K562 (cell line): ENCODE data around the gene TMEM214. TPM values are rescaled to one million over a fixed set of nuclear protein-coding genes. Genes with fewer than 3 reads are reported as not detected.
A peak's percentile ranks its signal among the peaks of the same experiment; 100 is the strongest.

Experiments used
- ATAC-seq: fragments of 200-7000 bp; cut with Tn5 transposase; 3 replicates; pipeline ENCODE4 v1.9.1; 2020; ENCODE audit warnings: moderate library complexity
- BruUV-seq: library from RNA; stranded (reverse); fragments of 400-500 nt; replicated peaks from 2 replicates; lab custom pipeline; 2021; lab: Mats Ljungman, UMichigan
- CTCF ChIA-PET: fragments of 300-600 bp; formaldehyde crosslinking; extraction: SDS; loops from one replicate; lab custom pipeline; 2021; ENCODE audit warnings: low intra/inter-chr PET ratio; lab: Yijun Ruan, JAX
- POLR2A ChIA-PET: fragments of 300-600, 350-650 bp; sonication (Branson Sonifier 250); formaldehyde crosslinking; extraction: SDS; loops from one replicate; lab custom pipeline; 2021; ENCODE audit warnings: antibody characterized with exemption, inconsistent platforms; lab: Yijun Ruan, JAX
- DNase-seq, 4 experiments: peaks; one replicate each; pipeline versions ENCODE4 v3.0.0 to v3.0.0-alpha.2; 2011 to 2018; ENCODE audit warnings: low spot score in 3 of 4, mixed read lengths in 3 of 4; ENCODE audit errors: extremely low read depth in 1 of 4
- FAIRE-seq: peaks from 2 replicates; lab custom pipeline; 2011; peaks lifted over from hg19 to GRCh38; lab: Jason Lieb, UNC
- H2AFZ ChIP-seq: 2 replicates; pipeline ENCODE4 v1.6.0; 2011; ENCODE audit warnings: low read depth, low read length, control low read depth, inconsistent platforms
- H3K27ac ChIP-seq: fragments of 200-600 bp; 3 replicates; pipeline ENCODE4 v1.8.0; 2011; ENCODE audit warnings: low read depth, mild to moderate bottlenecking, control low read depth, inconsistent platforms, low read length, moderate library complexity, mixed read lengths; ENCODE audit errors: extremely low read depth
- H3K27me3 ChIP-seq, 2 experiments: fragments of 300-600 bp in 1 of 2; 2 replicates in 1 of 2; 3 replicates in 1 of 2; pipeline versions ENCODE4 v1.6.0 to v1.8.0; 2011; ENCODE audit warnings: inconsistent platforms in 2 of 2, low read length in 2 of 2, mild to moderate bottlenecking in 1 of 2, mixed read lengths in 1 of 2, moderate library complexity in 1 of 2; ENCODE audit not compliant: control insufficient read depth in 2 of 2, insufficient read depth in 2 of 2
- H3K36me3 ChIP-seq: fragments of 300-600 bp; 3 replicates; pipeline ENCODE4 v1.8.0; 2011; ENCODE audit warnings: mild to moderate bottlenecking, low read length, inconsistent platforms; ENCODE audit not compliant: control insufficient read depth, insufficient read depth
- H3K4me1 ChIP-seq, 2 experiments: fragments of 200-600 bp in 1 of 2; replicated peaks in 1 of 2; 2 replicates in 1 of 2; 3 replicates in 1 of 2; pipeline versions ENCODE4 v1.5.1 to v1.8.0; 2011; ENCODE audit warnings: inconsistent platforms in 2 of 2, low read length in 2 of 2, mild to moderate bottlenecking in 1 of 2, mixed read lengths in 1 of 2, moderate library complexity in 1 of 2; ENCODE audit not compliant: control insufficient read depth in 2 of 2, insufficient read depth in 2 of 2
- H3K4me2 ChIP-seq: 2 replicates; pipeline ENCODE4 v1.6.1; 2011; ENCODE audit warnings: low read length, control low read depth, inconsistent platforms, mixed read lengths; ENCODE audit not compliant: insufficient read depth
- H3K4me3 ChIP-seq: fragments of 200-600 bp; sonication (generic), shearing (Covaris generic); 2 replicates; pipeline ENCODE4 v1.5.1; 2016; ENCODE audit warnings: control low read depth, inconsistent platforms
- H3K79me2 ChIP-seq: fragments of 200-600 bp; 3 replicates; pipeline ENCODE4 v1.8.0; 2011; ENCODE audit warnings: low read length, inconsistent platforms; ENCODE audit not compliant: control insufficient read depth, insufficient read depth
- H3K9ac ChIP-seq, 2 experiments: 2 replicates each; pipeline versions ENCODE4 v1.6.0 to v1.6.1; 2011; ENCODE audit warnings: low read depth in 2 of 2, low read length in 2 of 2, control low read depth in 1 of 2, inconsistent platforms in 1 of 2, mild to moderate bottlenecking in 1 of 2, mixed read lengths in 1 of 2; ENCODE audit not compliant: insufficient read depth in 1 of 2
- H3K9me1 ChIP-seq: one replicate; pipeline ENCODE4 v1.6.0; 2011; ENCODE audit warnings: inconsistent platforms, mild to moderate bottlenecking, low read length, moderate library complexity; ENCODE audit not compliant: control insufficient read depth, insufficient read depth
- H3K9me3 ChIP-seq: replicated peaks from 2 replicates; pipeline ENCODE4 v1.5.1; 2011; ENCODE audit warnings: low read depth, low read length, inconsistent platforms; ENCODE audit not compliant: control insufficient read depth, insufficient read depth
- H4K20me1 ChIP-seq: replicated peaks from 2 replicates; pipeline ENCODE4 v1.6.1; 2011; ENCODE audit warnings: low read length, inconsistent platforms, mixed read lengths; ENCODE audit not compliant: control insufficient read depth, insufficient read depth
- GABPB1 ChIP-seq: sonication (generic); formaldehyde crosslinking; IDR thresholded peaks from 2 replicates; pipeline ENCODE4 v1.8.0; 2022; ENCODE audit warnings: mild to moderate bottlenecking, missing genetic modification reagents
- MEF2D ChIP-seq: conservative IDR thresholded peaks from 2 replicates; pipeline ENCODE4 v1.6.1; 2016; ENCODE audit warnings: low read depth, missing genetic modification characterization, missing compliant biosample characterization
- STAT5B ChIP-seq: fragments of 250-450 bp; sonication (Bioruptor Pico); IDR thresholded peaks from 2 replicates; pipeline ENCODE4 v1.8.0; 2021; ENCODE audit warnings: mild to moderate bottlenecking, inconsistent platforms
- ZNF23 ChIP-seq: fragments of 250-450 bp; sonication (Bioruptor Pico); IDR thresholded peaks from 2 replicates; pipeline ENCODE4 v1.4.0; 2020; ENCODE audit warnings: mild to moderate bottlenecking
- ZNF699 ChIP-seq: fragments of 250-450 bp; sonication (Bioruptor Pico); IDR thresholded peaks from 2 replicates; pipeline ENCODE4 v1.8.0; 2021; ENCODE audit warnings: mild to moderate bottlenecking, moderate library complexity; ENCODE audit not compliant: insufficient replicate concordance
- WGBS: fragments of 100-300 bp; shearing (Covaris generic); methylation state at CpG from one replicate; pipeline ENCODE4 v1.1.6; 2016; ENCODE audit warnings: low coverage, mixed read lengths; ENCODE audit not compliant: insufficient coverage; ENCODE audit errors: missing lambda C conversion rate; 5-methylcytosine and 5-hydroxymethylcytosine counted together
- in situ Hi-C: fragments of 300-500 bp; cut with MboI; formaldehyde crosslinking; loops from 4 replicates; pipeline ENCODE4 v1.15.0; 2018; ENCODE audit warnings: inconsistent platforms, mixed read lengths
- intact Hi-C: fragments of 100-400 bp; cut with micrococcal nuclease; formaldehyde crosslinking; loops from 2 replicates; pipeline ENCODE4 v1.14.2; 2022
- polyA plus RNA-seq, 8 experiments: library from polyadenylated mRNA; depleted of rRNA in 4 of 8; stranded (reverse) in 5 of 8; unstranded in 3 of 8; fragments of >200 nt; fragmentation: Nextera tagmentation in 2 of 8; fragmentation: Illumina TruSeq in 1 of 8; extraction: Ambion mirVana in 2 of 8; extraction: Trizol in 1 of 8; gene quantifications; 2 replicates each; pipeline versions ENCODE4 v1.2.1 to v1.2.3, GENCODE V29; 2011 to 2014; ENCODE audit warnings: inconsistent platforms in 1 of 8, missing spikeins in 1 of 8
- total RNA-seq, 7 experiments: library from RNA; depleted of rRNA in 6 of 7; stranded (reverse); fragments of >200 nt in 6 of 7; fragmentation: Illumina TruSeq in 2 of 7; extraction: Trizol in 2 of 7; gene quantifications; 2 replicates each; pipeline versions ENCODE4 v1.2.1 to v1.2.3, GENCODE V29; 2011 to 2021; ENCODE audit warnings: low replicate concordance in 1 of 7
- TF ChIP-seq, protein P1 (sequence below): fragments of 450-650 bp; IDR thresholded peaks from 2 replicates; pipeline ENCODE4 v1.6.1; 2017; ENCODE audit warnings: antibody characterized with exemption
- TF ChIP-seq, protein P2 (sequence below): fragments of 250-450 bp; sonication (Bioruptor Pico); IDR thresholded peaks from 2 replicates; pipeline ENCODE4 v1.9.0; 2021; ENCODE audit warnings: mild to moderate bottlenecking
- TF ChIP-seq, protein P3 (sequence below): fragments of 250-450 bp; sonication (Bioruptor Pico); IDR thresholded peaks from 2 replicates; pipeline ENCODE4 v1.4.0; 2020; ENCODE audit warnings: mild to moderate bottlenecking, moderate library complexity
- TF ChIP-seq, protein P4 (sequence below): fragments of 250-450 bp; sonication (Bioruptor Pico); IDR thresholded peaks from 2 replicates; pipeline ENCODE4 v1.5.0; 2022; ENCODE audit warnings: mild to moderate bottlenecking

The TMEM214 gene
- total and polyA plus RNA-seq, 9 of the 15 experiments (the other 6 are each of a cell fraction or from before 2014, with no cell fraction given), result 11.4 to 81.4 (median 44.1) TPM

DNA sequence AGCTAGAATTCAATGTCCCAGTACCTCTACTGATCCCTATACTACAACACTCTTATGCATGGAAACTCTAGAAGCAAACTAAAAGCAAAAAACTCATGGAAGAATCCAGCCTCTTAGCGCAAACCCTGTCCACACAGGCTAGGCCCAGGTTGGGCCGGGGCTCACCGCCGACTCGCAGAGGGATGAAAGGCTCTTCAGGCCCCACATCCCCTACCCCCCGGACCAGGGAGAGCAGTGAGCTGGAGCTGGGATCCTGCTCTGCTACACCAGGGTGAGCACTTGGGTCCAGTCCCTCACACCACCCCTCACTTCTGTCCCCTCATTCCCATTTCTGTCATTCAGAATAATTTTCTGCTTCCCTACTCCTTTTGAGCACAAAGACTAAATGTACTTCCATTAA, 36.7 kb downstream of the TMEM214 start (continued):
- TF ChIP-seq STAT5B, result no peak

DNA sequence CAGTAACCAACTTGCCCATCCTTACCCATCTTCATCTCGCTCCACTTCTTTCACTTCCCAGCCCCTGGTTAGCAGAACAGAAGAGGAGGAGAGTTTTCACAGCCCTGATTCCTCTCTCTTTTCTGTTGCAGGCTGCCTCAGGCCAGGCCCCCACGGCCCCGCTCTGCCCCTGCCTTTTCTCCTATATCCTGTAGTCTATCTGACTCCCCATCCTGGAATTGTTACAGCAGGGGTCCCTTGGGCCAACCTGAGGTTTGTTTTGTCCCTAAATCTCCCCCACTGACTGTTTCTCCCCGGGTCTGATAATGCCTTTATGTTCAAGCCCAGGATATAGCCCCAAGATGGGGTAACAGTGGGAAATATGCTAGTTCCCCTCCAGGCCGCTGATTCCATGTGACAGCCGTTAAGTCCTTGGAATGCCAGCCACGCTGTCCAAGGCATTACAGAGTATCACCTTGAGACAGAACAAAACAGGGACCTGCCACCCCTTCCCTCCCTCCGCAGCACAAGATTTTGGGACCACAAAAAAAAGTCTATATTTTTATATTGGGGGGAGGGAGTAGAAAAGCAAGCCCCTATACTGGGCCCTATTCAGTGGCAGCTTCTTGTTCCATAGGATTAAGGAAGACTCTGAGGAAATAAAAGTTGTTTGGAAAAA, 37.3 kb downstream of the TMEM214 start:
- BruUV-seq, result no TSS peak
- Histone ChIP-seq H3K4me1 (peaks cover 36 to 37% of the 10 kb centered on the region in 2 experiments), H3K9ac (peak overlapping the region; percentile 90 to 99), H2AFZ (no peak overlapping the region), H3K79me2 (peaks cover 29% of the 10 kb centered on the region), H3K27me3 (no peaks in the 10 kb centered on the region), H4K20me1 (no peaks in the 10 kb centered on the region), H3K9me3 (no peaks in the 10 kb centered on the region), H3K36me3 (peaks cover 47% of the 10 kb centered on the region), H3K9me1 (no peaks in the 10 kb centered on the region), H3K4me3 (peak overlapping the region; percentile 82), H3K4me2 (peak overlapping the region; percentile 98), H3K27ac (peak overlapping the region; percentile 86; the same call in 2 of the 3 replicates)
- POLR2A ChIA-PET, result interaction anchor here (9.0 kb wide), 1 partner anchor 15 kb away, joined by 112 read pairs; the partner anchor contains the start of gene AGBL5
- in situ Hi-C loops, result no loop called here
- intact Hi-C loops, result no loop called here
- WGBS, result 83% methylated on average over 8 of the region's 8 CpGs
- ATAC-seq, result no peak
- TF ChIP-seq ZNF699 (CRISPR knock-in tag) (no peak), ZNF23 (CRISPR knock-in tag) (no peak), GABPB1 (CRISPR knock-in tag) (no peak), MEF2D (tag) (no peak)
- TF ChIP-seq, protein P1, sequence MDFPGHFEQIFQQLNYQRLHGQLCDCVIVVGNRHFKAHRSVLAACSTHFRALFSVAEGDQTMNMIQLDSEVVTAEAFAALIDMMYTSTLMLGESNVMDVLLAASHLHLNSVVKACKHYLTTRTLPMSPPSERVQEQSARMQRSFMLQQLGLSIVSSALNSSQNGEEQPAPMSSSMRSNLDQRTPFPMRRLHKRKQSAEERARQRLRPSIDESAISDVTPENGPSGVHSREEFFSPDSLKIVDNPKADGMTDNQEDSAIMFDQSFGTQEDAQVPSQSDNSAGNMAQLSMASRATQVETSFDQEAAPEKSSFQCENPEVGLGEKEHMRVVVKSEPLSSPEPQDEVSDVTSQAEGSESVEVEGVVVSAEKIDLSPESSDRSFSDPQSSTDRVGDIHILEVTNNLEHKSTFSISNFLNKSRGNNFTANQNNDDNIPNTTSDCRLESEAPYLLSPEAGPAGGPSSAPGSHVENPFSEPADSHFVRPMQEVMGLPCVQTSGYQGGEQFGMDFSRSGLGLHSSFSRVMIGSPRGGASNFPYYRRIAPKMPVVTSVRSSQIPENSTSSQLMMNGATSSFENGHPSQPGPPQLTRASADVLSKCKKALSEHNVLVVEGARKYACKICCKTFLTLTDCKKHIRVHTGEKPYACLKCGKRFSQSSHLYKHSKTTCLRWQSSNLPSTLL, result no peak
- TF ChIP-seq, protein P2, sequence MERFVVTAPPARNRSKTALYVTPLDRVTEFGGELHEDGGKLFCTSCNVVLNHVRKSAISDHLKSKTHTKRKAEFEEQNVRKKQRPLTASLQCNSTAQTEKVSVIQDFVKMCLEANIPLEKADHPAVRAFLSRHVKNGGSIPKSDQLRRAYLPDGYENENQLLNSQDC (CRISPR knock-in tag), result no peak
- TF ChIP-seq, protein P3, sequence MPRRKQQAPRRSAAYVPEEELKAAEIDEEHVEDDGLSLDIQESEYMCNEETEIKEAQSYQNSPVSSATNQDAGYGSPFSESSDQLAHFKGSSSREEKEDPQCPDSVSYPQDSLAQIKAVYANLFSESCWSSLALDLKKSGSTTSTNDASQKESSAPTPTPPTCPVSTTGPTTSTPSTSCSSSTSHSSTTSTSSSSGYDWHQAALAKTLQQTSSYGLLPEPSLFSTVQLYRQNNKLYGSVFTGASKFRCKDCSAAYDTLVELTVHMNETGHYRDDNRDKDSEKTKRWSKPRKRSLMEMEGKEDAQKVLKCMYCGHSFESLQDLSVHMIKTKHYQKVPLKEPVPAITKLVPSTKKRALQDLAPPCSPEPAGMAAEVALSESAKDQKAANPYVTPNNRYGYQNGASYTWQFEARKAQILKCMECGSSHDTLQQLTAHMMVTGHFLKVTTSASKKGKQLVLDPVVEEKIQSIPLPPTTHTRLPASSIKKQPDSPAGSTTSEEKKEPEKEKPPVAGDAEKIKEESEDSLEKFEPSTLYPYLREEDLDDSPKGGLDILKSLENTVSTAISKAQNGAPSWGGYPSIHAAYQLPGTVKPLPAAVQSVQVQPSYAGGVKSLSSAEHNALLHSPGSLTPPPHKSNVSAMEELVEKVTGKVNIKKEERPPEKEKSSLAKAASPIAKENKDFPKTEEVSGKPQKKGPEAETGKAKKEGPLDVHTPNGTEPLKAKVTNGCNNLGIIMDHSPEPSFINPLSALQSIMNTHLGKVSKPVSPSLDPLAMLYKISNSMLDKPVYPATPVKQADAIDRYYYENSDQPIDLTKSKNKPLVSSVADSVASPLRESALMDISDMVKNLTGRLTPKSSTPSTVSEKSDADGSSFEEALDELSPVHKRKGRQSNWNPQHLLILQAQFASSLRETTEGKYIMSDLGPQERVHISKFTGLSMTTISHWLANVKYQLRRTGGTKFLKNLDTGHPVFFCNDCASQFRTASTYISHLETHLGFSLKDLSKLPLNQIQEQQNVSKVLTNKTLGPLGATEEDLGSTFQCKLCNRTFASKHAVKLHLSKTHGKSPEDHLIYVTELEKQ, result no peak
- TF ChIP-seq, protein P4, sequence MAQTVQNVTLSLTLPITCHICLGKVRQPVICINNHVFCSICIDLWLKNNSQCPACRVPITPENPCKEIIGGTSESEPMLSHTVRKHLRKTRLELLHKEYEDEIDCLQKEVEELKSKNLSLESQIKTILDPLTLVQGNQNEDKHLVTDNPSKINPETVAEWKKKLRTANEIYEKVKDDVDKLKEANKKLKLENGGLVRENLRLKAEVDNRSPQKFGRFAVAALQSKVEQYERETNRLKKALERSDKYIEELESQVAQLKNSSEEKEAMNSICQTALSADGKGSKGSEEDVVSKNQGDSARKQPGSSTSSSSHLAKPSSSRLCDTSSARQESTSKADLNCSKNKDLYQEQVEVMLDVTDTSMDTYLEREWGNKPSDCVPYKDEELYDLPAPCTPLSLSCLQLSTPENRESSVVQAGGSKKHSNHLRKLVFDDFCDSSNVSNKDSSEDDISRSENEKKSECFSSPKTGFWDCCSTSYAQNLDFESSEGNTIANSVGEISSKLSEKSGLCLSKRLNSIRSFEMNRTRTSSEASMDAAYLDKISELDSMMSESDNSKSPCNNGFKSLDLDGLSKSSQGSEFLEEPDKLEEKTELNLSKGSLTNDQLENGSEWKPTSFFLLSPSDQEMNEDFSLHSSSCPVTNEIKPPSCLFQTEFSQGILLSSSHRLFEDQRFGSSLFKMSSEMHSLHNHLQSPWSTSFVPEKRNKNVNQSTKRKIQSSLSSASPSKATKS (CRISPR knock-in tag), result no peak
- DNase-seq, result no peak
- CTCF ChIA-PET, result no interaction called here
- FAIRE-seq, result no peak
